Endothelial cell of umbilical vein (primary cell): ENCODE results near the gene TMEM120A. TPM values are rescaled to one million over a fixed set of nuclear protein-coding genes. Genes with fewer than 3 reads are reported as not detected.

Experiments
- BruUV-seq: library from RNA; stranded (reverse); fragments of 400-500 nt; replicated peaks from 2 replicates; lab custom pipeline; 2021; lab: Mats Ljungman, UMichigan
- CTCF ChIA-PET: fragments of 300-600, 350-600 bp; sonication (Branson Sonifier 250); formaldehyde crosslinking; loops from one replicate; lab custom pipeline; 2021; ENCODE audit warnings: antibody characterized with exemption, inconsistent platforms; lab: Charles Lee
- POLR2A ChIA-PET: fragments of 300-600, 350-600 bp; sonication (Branson Sonifier 250); formaldehyde crosslinking; loops from one replicate; lab custom pipeline; 2021; ENCODE audit warnings: antibody characterized with exemption, inconsistent platforms; lab: Charles Lee
- DNase-seq: peaks from one replicate; pipeline ENCODE4 v3.0.0-alpha.2; 2011; ENCODE audit warnings: low read depth, low spot score
- FAIRE-seq: peaks from 2 replicates; lab custom pipeline; 2011; peaks lifted over from hg19 to GRCh38; lab: Jason Lieb, UNC
- H2AFZ ChIP-seq: 2 replicates; pipeline ENCODE4 v1.6.0; 2012; ENCODE audit warnings: low read depth, low read length, control low read depth, inconsistent platforms
- H3K27ac ChIP-seq: 2 replicates; pipeline ENCODE4 v1.5.1; 2011; ENCODE audit warnings: low read depth, mild to moderate bottlenecking, control low read depth, low read length, moderate library complexity; ENCODE audit not compliant: insufficient read depth
- H3K27me3 ChIP-seq, 2 experiments: 2 replicates each; pipeline versions ENCODE4 v1.6.0 to v1.6.1; 2011; ENCODE audit warnings: low read length in 2 of 2, mixed read lengths in 1 of 2; ENCODE audit not compliant: control insufficient read depth in 2 of 2, insufficient read depth in 2 of 2
- H3K36me3 ChIP-seq, 2 experiments: 2 replicates in 1 of 2; 3 replicates in 1 of 2; pipeline ENCODE4 v1.5.1; 2011; ENCODE audit warnings: low read length in 2 of 2, mild to moderate bottlenecking in 1 of 2, moderate library complexity in 1 of 2; ENCODE audit not compliant: control insufficient read depth in 2 of 2, insufficient read depth in 2 of 2; ENCODE audit errors: extremely low read depth in 1 of 2
- H3K4me1 ChIP-seq: 3 replicates; pipeline ENCODE4 v1.5.1; 2011; ENCODE audit warnings: mild to moderate bottlenecking, low read length; ENCODE audit not compliant: control insufficient read depth, insufficient read depth; ENCODE audit errors: extremely low read depth
- H3K4me2 ChIP-seq: 2 replicates; pipeline ENCODE4 v1.6.1; 2011; ENCODE audit warnings: low read length, control low read depth, mixed read lengths; ENCODE audit not compliant: insufficient read depth
- H3K4me3 ChIP-seq, 3 experiments: fragments of 200-600 bp in 1 of 3; sonication (generic), shearing (Covaris generic) in 1 of 3; replicated peaks in 1 of 3; 2 replicates each; pipeline ENCODE4 v1.5.1; 2011 to 2016; ENCODE audit warnings: control low read depth in 3 of 3, low read length in 3 of 3, mild to moderate bottlenecking in 2 of 3, inconsistent platforms in 1 of 3, low read depth in 1 of 3, moderate library complexity in 1 of 3; ENCODE audit not compliant: insufficient read depth in 1 of 3
- H3K79me2 ChIP-seq: 2 replicates; pipeline ENCODE4 v1.6.0; 2012; ENCODE audit warnings: low read length, inconsistent platforms; ENCODE audit not compliant: control insufficient read depth, insufficient read depth
- H3K9ac ChIP-seq: replicated peaks from 2 replicates; pipeline ENCODE3; 2011; ENCODE audit warnings: low read length, control low read depth; ENCODE audit not compliant: insufficient read depth; ENCODE audit errors: extremely low read depth
- H3K9me1 ChIP-seq: replicated peaks from 3 replicates; pipeline ENCODE4 v1.6.0; 2011; ENCODE audit warnings: mild to moderate bottlenecking, low read length; ENCODE audit not compliant: control insufficient read depth, insufficient read depth; ENCODE audit errors: extremely low read depth
- H3K9me3 ChIP-seq: replicated peaks from 2 replicates; pipeline ENCODE4 v1.5.1; 2012; ENCODE audit warnings: low read length, inconsistent platforms; ENCODE audit not compliant: control insufficient read depth, insufficient read depth
- H4K20me1 ChIP-seq: replicated peaks from 2 replicates; pipeline ENCODE3; 2011; ENCODE audit warnings: mild to moderate bottlenecking, low read length; ENCODE audit not compliant: control insufficient read depth, insufficient read depth; ENCODE audit errors: extremely low read depth
- EZH2 ChIP-seq: IDR thresholded peaks from 2 replicates; pipeline ENCODE4 v1.6.1; 2012; ENCODE audit warnings: borderline replicate concordance, low read depth, mild to moderate bottlenecking, moderate library complexity, low read length, inconsistent platforms; ENCODE audit not compliant: severe bottlenecking
- FOS ChIP-seq: IDR thresholded peaks from 2 replicates; pipeline ENCODE4 v1.6.1; 2011; ENCODE audit warnings: mild to moderate bottlenecking, low read length, moderate library complexity, borderline replicate concordance; ENCODE audit not compliant: insufficient read depth
- GATA2 ChIP-seq: IDR thresholded peaks from 2 replicates; pipeline ENCODE4 v1.7.0; 2011; ENCODE audit warnings: low read depth, mild to moderate bottlenecking, moderate library complexity, mixed read lengths, low read length; ENCODE audit not compliant: insufficient read length, insufficient read depth
- JUN ChIP-seq: IDR thresholded peaks from 2 replicates; pipeline ENCODE4 v1.6.1; 2011; ENCODE audit warnings: borderline replicate concordance, low read depth; ENCODE audit not compliant: insufficient read length, insufficient read depth
- MYC ChIP-seq: IDR thresholded peaks from one replicate; pipeline ENCODE4 v1.6.1; 2011; ENCODE audit warnings: mild to moderate bottlenecking, low read depth, low read length
- POLR2A ChIP-seq: IDR thresholded peaks from 2 replicates; pipeline ENCODE4 v1.6.1; 2012; ENCODE audit warnings: low read depth, mild to moderate bottlenecking, control low read depth, low read length
- POLR2AphosphoS5 ChIP-seq: IDR thresholded peaks from 2 replicates; pipeline ENCODE4 v1.6.1; 2012; ENCODE audit warnings: low read depth, mild to moderate bottlenecking, control low read depth, low read length, moderate library complexity; ENCODE audit not compliant: insufficient read depth
- dilution Hi-C: fragments of 300-500 bp; cut with MboI; formaldehyde crosslinking; loops from one replicate; pipeline ENCODE4 v1.15.0; 2019; ENCODE audit warnings: low sequenced_read_pairs; ENCODE audit not compliant: extremely low pct_ligation_motif_present
- intact Hi-C: fragments of 100-400 bp; cut with micrococcal nuclease; formaldehyde crosslinking; loops from one replicate; pipeline ENCODE4 v1.10.0; 2022
- polyA plus RNA-seq, 4 experiments: library from polyadenylated mRNA; depleted of rRNA in 3 of 4; stranded (reverse) in 3 of 4; unstranded in 1 of 4; fragments of >200 nt; gene quantifications; 2 replicates each; pipeline versions ENCODE4 v1.2.1 to v1.2.3, GENCODE V29; 2011 to 2012; ENCODE audit warnings: missing spikeins in 1 of 4
- total RNA-seq: library from RNA; stranded (reverse); gene quantifications from 2 replicates; pipeline ENCODE4 v1.2.3, GENCODE V29; 2021
- TF ChIP-seq, protein P1 (sequence below): IDR thresholded peaks from 2 replicates; pipeline ENCODE4 v1.6.1; 2011; ENCODE audit not compliant: insufficient read depth, insufficient read length
- TF ChIP-seq, protein P2 (sequence below), 2 donors: IDR thresholded peaks; 1 replicate in 1 of 2; 2 replicates in 1 of 2; pipeline ENCODE4 v1.5.1; 2011; ENCODE audit warnings: low read length in 2 of 2, mild to moderate bottlenecking in 2 of 2, moderate library complexity in 2 of 2, control low read depth in 1 of 2, inconsistent platforms in 1 of 2, low read depth in 1 of 2; ENCODE audit not compliant: insufficient read depth in 1 of 2; ENCODE audit errors: extremely low read depth in 1 of 2

The TMEM120A gene
- total and polyA plus RNA-seq, 2 donors (not counting 3 experiments of a cell fraction or from before 2014, with no cell fraction given), result 38.6 to 133 TPM

DNA sequence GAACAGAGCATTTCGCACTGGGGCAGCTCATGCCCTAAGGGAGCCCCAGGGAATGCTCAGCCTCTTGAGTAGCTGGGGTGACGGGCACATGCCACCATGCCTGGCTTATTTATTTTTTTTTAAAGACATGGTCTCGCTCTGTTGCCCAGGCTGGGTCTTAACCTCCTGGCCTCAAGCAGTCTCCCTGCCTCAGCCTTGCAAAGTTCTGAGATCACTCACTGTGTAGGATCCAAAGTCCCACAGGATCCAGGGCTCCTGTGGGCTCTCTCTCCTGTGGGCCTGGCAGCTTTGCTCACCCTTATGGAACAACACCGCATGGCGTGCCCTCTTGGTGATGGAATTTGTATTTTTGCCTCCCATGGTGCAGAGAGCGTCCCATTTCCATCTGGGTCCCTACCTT lies 34.0 kb downstream of the TMEM120A start:
- Histone ChIP-seq H4K20me1 (no peaks in the 10 kb centered on the region), H3K27ac (no peak overlapping the region), H3K27me3 (no peaks in the 10 kb centered on the region), H3K4me1 (peaks cover 18% of the 10 kb centered on the region), H3K36me3 (peaks cover 5 to 6% of the 10 kb centered on the region in 2 experiments), H3K4me2 (no peak overlapping the region), H3K9me1 (no peaks in the 10 kb centered on the region), H3K79me2 (no peaks in the 10 kb centered on the region), H2AFZ (no peak overlapping the region), H3K9me3 (no peaks in the 10 kb centered on the region), H3K4me3 (no peak overlapping the region), H3K9ac (no peak overlapping the region)
- FAIRE-seq, result no peak
- CTCF ChIA-PET, result interaction anchor here (0.6 to 0.7 kb wide), 2 partner anchors 10 to 321 kb away, joined by 3 read pairs; no protein-coding TSS in a partner anchor
- intact Hi-C loops (no loop called here), dilution Hi-C loops (no loop called here)
- no peak for DNase-seq
- TF ChIP-seq POLR2AphosphoS5 (no peak), FOS (no peak), MYC (no peak), POLR2A (no peak), JUN (no peak), EZH2 (no peak), GATA2 (no peak)
- TF ChIP-seq, protein P1, sequence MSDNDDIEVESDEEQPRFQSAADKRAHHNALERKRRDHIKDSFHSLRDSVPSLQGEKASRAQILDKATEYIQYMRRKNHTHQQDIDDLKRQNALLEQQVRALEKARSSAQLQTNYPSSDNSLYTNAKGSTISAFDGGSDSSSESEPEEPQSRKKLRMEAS, result no peak
- TF ChIP-seq, protein P2, sequence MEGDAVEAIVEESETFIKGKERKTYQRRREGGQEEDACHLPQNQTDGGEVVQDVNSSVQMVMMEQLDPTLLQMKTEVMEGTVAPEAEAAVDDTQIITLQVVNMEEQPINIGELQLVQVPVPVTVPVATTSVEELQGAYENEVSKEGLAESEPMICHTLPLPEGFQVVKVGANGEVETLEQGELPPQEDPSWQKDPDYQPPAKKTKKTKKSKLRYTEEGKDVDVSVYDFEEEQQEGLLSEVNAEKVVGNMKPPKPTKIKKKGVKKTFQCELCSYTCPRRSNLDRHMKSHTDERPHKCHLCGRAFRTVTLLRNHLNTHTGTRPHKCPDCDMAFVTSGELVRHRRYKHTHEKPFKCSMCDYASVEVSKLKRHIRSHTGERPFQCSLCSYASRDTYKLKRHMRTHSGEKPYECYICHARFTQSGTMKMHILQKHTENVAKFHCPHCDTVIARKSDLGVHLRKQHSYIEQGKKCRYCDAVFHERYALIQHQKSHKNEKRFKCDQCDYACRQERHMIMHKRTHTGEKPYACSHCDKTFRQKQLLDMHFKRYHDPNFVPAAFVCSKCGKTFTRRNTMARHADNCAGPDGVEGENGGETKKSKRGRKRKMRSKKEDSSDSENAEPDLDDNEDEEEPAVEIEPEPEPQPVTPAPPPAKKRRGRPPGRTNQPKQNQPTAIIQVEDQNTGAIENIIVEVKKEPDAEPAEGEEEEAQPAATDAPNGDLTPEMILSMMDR (IDR thresholded peaks at IDR 0.05; ENCODE audit: extremely low read depth in 1 of 2, insufficient read depth in 1 of 2, low read depth in 1 of 2, low read length in 2 of 2), result no peak
- POLR2A ChIA-PET, result no interaction called here
- no TSS peak for BruUV-seq
